ENCODE data around the gene PON1. TPM values are rescaled to one million over a fixed set of nuclear protein-coding genes. Genes with fewer than 3 reads are reported as not detected.
A peak's percentile ranks its signal among the peaks of the same experiment; 100 is the strongest.

The PON1 gene
- not detected for total RNA-seq

DNA sequence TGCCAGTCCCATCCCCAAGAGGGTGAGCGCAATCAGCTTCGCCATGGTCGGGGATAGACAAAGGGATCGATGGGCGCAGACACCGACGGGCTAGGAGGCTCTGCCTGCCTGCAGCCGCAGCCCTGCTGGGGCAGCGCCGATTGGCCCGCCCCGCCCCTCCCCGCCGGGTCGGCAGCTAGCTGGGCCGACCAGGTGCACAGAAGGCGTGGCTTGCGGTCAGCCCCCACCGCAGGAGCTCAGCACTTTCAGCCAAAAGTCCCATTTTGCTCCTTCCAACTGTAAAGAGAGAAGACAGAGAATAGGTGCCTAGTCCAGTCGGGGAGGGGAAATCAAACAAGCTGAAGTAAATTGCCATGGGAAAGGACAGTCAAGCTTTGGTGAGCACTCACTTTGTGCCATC lies at the start of gene PON1:
TSS of gene PON1 (minus strand) at position 102 of the 400 bp plus-strand sequence. CDS start at position 45, 57 bp downstream.
- no peak within 1 kb of the TSS for H3K27ac Mint-ChIP-seq
- H3K4me1 Mint-ChIP-seq: peaks cover 7% of the 10 kb centered on the region
- no peak within 1 kb of the TSS for H3K4me3 Mint-ChIP-seq
- DNase-seq: peak; percentile 22
- H3K9me3 Mint-ChIP-seq: peaks cover 3% of the 10 kb centered on the region
- H3K36me3 Mint-ChIP-seq: peaks cover 2% of the 10 kb centered on the region
- peaks cover 19% of the 10 kb centered on the region for H3K27me3 Mint-ChIP-seq

DNA sequence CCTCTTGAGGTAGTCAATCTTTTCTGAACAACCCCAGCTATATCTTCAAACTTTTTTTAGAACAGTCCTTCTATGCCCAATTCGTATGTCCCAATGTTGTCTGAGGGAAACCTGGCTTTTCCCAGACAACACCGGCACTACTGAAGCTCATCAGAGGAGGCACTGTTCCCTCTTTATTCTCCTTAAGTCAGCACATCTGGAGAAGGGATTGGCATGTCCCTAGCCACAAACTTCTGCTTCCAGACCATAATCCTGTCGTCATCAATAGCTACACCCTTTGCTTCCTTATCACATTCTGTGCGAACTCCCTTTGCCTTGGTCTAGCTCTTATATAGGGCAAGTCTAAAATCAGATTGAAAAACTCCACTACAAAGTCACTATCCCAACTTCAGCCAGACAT lies 49.0 kb upstream of the PON1 start:
- H3K4me3 Mint-ChIP-seq: no peak overlapping the region
- H3K27me3 Mint-ChIP-seq: peaks cover 4% of the 10 kb centered on the region
- DNase-seq: no peak
- no peaks in the 10 kb centered on the region for H3K9me3 Mint-ChIP-seq
- no peak overlapping the region for H3K27ac Mint-ChIP-seq
- H3K36me3 Mint-ChIP-seq: peaks cover 2% of the 10 kb centered on the region
- no peaks in the 10 kb centered on the region for H3K4me1 Mint-ChIP-seq

DNA sequence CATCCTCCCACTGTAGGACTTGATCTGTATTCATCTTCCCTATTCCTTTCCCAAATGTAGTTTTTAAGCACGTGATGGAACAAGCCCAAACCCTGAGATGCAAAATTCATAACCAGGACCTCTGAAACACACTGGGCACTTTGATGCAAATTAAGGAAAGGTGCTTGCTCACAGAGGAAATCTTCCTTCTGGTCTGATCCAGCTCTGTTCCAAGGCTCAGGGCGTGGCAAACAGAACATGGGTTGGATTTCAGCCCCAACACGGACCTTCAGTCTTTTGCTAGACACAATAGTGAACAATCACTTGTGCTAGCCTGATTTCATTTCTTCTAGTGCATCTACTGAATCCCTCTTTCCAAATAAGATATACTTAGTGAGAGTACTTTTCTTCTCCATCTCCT lies 43.9 kb upstream of the PON1 start:
- Mint-ChIP-seq H3K27me3 (no peaks in the 10 kb centered on the region), H3K27ac (no peak overlapping the region), H3K4me3 (no peak overlapping the region), H3K36me3 (no peaks in the 10 kb centered on the region), H3K9me3 (no peaks in the 10 kb centered on the region), H3K4me1 (no peaks in the 10 kb centered on the region)
- DNase-seq: no peak

DNA sequence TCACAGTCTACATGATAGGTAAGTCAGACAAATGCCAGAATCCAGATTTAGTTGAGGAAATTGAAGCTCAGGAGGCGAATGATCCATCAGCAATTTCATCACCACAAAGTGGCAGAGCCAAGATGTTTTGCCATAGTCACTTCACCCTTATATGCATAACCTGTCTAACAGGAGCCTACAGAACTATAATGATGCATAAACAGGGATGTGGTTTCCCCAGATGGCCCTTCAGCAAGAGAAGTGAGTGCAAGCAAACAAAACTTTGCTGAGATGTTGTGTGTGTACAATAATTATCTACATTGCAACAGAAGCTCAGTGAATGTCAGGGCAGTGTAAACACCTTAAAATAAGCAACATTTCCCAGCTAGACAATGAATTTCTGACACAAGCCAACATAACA lies 43.3 kb upstream of the PON1 start:
- H3K4me1 Mint-ChIP-seq: no peaks in the 10 kb centered on the region
- no peaks in the 10 kb centered on the region for H3K9me3 Mint-ChIP-seq
- no peak overlapping the region for H3K4me3 Mint-ChIP-seq
- no peaks in the 10 kb centered on the region for H3K27me3 Mint-ChIP-seq
- no peaks in the 10 kb centered on the region for H3K36me3 Mint-ChIP-seq
- no peak for DNase-seq
- H3K27ac Mint-ChIP-seq: no peak overlapping the region

DNA sequence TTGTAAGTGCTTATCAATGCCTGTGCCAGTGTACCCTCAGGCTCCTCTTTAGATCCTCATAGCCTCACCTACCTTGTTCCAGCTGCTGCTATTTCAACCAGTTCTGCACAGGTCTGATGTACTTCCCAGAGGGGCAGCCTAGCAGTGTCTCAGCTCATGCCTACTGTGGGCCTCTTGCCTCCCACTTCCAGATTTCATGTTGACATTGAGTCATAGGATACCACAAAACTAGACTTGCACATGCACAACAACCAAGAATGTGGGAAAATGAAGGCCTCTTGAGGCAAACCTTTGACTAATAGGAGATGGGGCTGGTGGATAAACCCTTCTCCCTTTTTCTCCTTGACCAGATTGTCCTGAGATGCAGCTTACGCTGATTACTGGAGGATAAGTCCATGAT lies 40.8 kb upstream of the PON1 start:
- Mint-ChIP-seq H3K9me3 (no peaks in the 10 kb centered on the region), H3K4me3 (no peak overlapping the region), H3K27me3 (no peaks in the 10 kb centered on the region), H3K36me3 (no peaks in the 10 kb centered on the region), H3K27ac (no peak overlapping the region), H3K4me1 (no peaks in the 10 kb centered on the region)
- DNase-seq: no peak

DNA sequence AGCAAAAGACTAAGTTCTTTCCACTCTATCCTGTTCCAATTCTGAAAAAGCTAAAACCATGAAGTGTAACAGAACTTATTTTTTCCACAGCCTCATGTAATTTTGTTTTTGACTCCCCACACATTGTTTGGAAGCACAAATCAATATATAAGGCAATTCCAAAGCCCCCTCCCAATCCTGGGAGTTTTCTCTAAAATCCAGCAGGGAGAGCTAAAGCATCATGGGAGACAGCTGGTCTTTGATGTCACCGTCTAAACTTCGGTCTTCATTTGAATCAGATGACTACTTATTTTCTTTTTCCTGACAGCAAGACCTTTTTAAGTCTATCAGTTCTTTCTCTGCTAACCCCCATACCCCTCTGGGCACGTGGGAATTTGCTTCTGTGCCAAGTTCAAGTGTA lies 33.3 kb upstream of the PON1 start:
- Mint-ChIP-seq H3K27ac (no peak overlapping the region), H3K4me1 (no peaks in the 10 kb centered on the region), H3K9me3 (no peaks in the 10 kb centered on the region), H3K36me3 (no peaks in the 10 kb centered on the region), H3K27me3 (peaks cover 5% of the 10 kb centered on the region), H3K4me3 (no peak overlapping the region)
- DNase-seq: no peak

DNA sequence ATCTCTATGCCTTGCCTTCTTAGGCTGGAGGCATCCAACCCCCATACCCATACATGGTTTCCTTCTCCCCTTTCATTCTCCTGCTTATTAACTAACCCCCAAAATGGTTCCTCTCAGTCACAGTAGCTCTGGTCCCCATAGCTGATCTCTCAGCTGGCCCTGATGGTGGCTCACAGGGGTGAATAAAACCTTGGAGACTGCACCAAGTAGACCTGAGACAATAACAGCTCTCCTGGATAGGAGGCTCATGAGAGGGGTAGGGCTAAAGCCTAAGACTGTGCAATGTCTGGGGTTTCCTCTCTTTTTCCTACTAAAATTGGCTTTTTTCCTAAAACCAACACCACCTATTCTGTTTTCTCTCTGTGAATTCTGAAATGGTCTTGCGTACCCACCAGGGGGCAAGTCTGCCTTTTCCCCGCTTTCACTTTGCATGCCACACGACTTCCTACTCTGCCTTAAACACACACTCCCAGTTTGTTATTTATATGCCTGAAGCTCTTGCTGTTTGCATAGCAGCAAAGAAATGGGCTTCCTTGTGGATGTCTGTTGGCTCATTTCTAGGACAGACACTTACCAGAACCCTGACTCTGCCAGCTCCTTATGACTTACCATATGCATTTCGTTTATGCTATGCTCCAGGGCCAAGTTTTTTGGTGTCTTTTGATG lies 18.4 kb upstream of the PON1 start:
- Mint-ChIP-seq H3K9me3 (no peaks in the 10 kb centered on the region), H3K27ac (no peak overlapping the region), H3K36me3 (no peaks in the 10 kb centered on the region), H3K4me1 (no peaks in the 10 kb centered on the region), H3K27me3 (no peaks in the 10 kb centered on the region), H3K4me3 (no peak overlapping the region)
- DNase-seq: no peak

DNA sequence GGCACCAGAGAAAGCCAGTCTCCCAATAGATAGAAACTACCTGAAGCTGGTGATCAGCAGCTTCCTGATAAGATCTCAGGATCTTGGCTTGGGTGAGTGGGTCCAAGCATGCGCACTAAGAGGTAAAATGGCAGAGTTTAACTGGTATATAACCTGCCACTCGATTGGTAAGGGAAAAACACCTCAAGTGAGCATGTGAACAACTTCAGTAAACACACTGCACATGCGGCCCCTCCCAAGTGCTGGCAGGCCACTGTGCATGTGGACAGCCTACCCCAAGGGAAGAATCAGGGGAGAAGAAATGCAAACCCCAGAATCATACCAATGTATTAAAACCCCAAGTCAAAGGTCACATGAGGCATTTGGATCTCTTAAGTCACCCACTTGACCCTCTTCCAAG lies 17.7 kb upstream of the PON1 start:
- H3K27ac Mint-ChIP-seq: no peak overlapping the region
- no peaks in the 10 kb centered on the region for H3K27me3 Mint-ChIP-seq
- no peak for DNase-seq
- no peaks in the 10 kb centered on the region for H3K9me3 Mint-ChIP-seq
- H3K36me3 Mint-ChIP-seq: no peaks in the 10 kb centered on the region
- no peaks in the 10 kb centered on the region for H3K4me1 Mint-ChIP-seq
- no peak overlapping the region for H3K4me3 Mint-ChIP-seq

DNA sequence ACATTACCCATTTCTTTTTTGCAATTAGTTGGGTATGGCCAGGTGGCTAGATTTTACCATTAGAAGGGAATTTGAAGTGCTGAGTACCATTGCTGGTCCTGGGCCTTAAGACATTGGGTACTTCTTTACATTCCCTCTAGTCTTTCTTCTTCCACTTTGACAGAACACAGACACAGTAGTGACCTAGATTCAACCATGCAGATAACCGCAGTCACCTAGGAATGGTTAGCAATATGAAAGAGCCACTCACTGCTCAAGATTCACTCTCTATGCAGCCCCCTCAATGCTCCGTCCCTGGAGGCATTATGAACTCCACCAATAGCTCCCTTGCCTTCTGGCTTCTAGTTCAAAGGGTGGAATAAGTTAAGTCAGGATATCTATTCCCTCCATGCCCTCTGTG lies 16.2 kb upstream of the PON1 start:
- H3K4me3 Mint-ChIP-seq: no peak overlapping the region
- H3K27me3 Mint-ChIP-seq: no peaks in the 10 kb centered on the region
- no peak overlapping the region for H3K27ac Mint-ChIP-seq
- no peaks in the 10 kb centered on the region for H3K9me3 Mint-ChIP-seq
- H3K36me3 Mint-ChIP-seq: no peaks in the 10 kb centered on the region
- no peak for DNase-seq
- H3K4me1 Mint-ChIP-seq: no peaks in the 10 kb centered on the region

DNA sequence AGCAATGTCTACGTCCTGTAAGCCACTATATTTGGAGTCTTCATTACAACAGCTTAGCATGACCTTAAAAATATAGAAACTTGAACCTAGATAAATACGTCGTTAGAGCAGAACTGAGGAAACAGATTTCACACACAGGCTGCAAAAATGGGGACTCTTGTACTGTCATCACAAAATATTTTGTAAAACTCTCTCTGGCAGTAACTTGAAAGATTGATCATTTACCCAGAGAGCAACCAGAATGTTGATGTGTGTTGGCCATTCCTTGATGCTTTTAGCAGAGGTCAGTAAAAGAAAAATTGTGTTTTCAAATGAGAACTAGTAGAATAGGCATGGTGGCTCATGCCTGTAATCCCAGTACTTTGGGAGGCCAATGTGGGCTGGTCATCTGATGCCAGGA lies 14.5 kb upstream of the PON1 start:
- Mint-ChIP-seq H3K9me3 (no peaks in the 10 kb centered on the region), H3K36me3 (no peaks in the 10 kb centered on the region), H3K4me1 (no peaks in the 10 kb centered on the region), H3K4me3 (no peak overlapping the region), H3K27ac (no peak overlapping the region), H3K27me3 (no peaks in the 10 kb centered on the region)
- no peak for DNase-seq

DNA sequence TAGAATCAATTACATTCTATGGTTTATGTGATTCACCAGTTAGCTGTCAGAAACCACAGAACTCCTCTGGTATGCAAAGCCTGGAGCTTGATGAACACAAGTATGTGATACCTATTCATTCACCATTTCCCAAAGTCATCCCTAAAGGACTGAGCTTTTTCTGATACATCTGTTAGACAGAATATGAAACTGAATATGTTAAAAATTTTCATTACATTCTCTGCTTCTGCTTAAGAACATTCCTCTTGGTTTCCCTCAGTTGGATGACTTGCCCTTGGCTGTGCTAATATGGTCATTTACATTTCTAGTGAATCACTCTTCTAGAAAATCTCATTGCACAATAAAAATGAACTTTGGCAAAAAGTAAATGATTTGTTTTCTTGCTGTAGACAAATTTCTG lies 10.8 kb upstream of the PON1 start:
- Mint-ChIP-seq H3K9me3 (no peaks in the 10 kb centered on the region), H3K27me3 (no peaks in the 10 kb centered on the region), H3K27ac (no peak overlapping the region), H3K4me3 (no peak overlapping the region), H3K36me3 (no peaks in the 10 kb centered on the region), H3K4me1 (peaks cover 4% of the 10 kb centered on the region)
- DNase-seq: no peak

DNA sequence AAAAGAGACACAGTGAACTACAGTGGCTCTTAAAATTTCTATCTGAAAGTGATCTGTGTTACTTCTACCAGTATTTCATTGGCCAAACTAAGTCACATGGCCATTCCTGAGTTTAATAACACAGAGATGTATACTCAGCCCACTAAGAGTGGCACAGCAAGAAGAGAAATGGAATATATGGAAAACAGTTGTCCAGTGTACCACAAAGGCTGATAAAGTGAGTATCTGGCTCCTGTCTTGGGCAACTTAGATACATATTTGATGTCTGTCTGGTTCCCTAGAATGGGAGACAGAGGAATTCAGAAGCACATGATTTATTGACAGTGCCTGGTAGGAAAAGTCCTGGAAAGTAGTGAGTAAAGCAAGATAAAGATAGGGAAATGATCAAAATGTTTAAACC lies 10.1 kb upstream of the PON1 start:
- no peak overlapping the region for H3K4me3 Mint-ChIP-seq
- no peaks in the 10 kb centered on the region for H3K27me3 Mint-ChIP-seq
- H3K9me3 Mint-ChIP-seq: no peaks in the 10 kb centered on the region
- DNase-seq: no peak
- H3K36me3 Mint-ChIP-seq: no peaks in the 10 kb centered on the region
- peaks cover 6% of the 10 kb centered on the region for H3K4me1 Mint-ChIP-seq
- no peak overlapping the region for H3K27ac Mint-ChIP-seq

DNA sequence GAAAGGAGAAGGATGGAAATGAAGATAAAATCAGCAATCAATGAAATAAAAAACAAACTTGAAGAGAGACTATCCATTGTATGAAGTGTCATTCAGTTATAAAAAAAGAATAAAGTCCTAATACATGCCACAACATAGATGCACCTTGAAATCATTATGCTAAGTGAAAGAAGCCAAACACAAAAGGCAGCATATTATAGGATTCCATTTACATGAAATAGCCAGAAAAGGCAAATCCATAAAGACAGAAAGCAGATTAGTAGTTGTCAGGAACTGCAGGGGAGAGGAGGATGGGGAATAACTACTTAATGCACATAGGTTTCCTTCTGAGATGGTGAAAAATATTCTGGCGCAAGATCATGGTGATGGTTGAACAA lies 6.6 kb upstream of the PON1 start:
- Mint-ChIP-seq H3K36me3 (peaks cover 2% of the 10 kb centered on the region), H3K4me3 (peak overlapping the region; percentile 60), H3K27ac (peak overlapping the region; percentile 56), H3K4me1 (peaks cover 6% of the 10 kb centered on the region), H3K9me3 (peaks cover 3% of the 10 kb centered on the region), H3K27me3 (peaks cover 10% of the 10 kb centered on the region)
- no peak for DNase-seq

DNA sequence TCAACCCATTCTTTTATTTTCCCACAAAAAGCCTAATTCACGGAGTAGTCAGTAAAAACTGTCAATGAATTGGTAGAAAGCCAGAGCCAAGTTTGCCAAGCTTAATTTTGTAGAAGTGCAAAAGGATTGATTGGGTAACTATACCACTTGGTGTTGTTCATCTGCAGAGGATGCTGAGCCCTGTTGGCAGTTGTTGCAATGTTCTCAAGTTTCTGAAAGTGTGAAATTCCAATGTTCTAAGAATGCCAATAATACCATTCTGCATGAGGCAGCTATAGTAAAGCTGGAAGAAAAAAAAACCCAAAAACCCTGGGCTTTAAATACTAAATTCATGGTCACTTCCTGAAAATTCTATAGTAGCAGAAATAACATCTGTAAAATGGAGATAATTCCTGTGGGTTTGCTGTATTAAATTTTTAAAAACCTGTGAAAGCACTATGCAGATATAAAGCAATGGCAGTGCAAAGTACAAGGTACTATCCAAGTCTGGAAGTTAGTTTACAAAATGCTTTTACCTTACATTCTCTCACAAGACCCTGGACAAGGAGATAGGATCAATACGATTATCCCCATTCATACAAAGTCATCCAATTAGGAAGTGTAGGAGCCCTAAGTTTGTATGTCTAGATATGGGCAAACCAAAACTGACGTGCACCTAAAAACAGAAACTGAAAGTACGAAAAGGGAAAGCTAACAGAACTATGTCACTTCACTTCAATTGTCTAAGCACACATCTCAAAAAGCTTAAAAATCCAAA lies 6.0 kb upstream of the PON1 start:
- Mint-ChIP-seq H3K27ac (peak overlapping the region; percentile 56), H3K4me3 (peak overlapping the region; percentile 60), H3K27me3 (peaks cover 12% of the 10 kb centered on the region), H3K9me3 (peaks cover 3% of the 10 kb centered on the region), H3K4me1 (peaks cover 6% of the 10 kb centered on the region), H3K36me3 (peaks cover 2% of the 10 kb centered on the region)
- no peak for DNase-seq

DNA sequence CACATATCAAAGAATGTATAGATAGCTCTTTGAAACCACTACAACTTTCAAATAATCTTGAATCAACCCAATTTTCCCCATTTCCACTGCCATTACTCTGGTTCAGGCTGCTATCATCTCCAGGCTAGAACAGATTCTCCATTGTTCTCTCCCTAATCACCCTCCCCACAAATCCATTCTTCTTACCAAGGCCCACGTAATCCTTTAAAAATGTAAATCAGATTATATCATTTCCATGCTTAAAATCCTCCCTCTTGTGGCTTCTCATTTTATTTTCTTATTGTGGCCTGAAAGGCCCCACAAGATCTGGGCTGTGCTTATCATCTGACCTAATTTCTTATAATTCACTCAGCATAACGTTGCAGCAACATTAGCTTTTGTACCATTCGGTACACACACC lies 3.0 kb upstream of the PON1 start:
- peaks cover 2% of the 10 kb centered on the region for H3K36me3 Mint-ChIP-seq
- no peak for DNase-seq
- no peak overlapping the region for H3K27ac Mint-ChIP-seq
- H3K4me3 Mint-ChIP-seq: no peak overlapping the region
- peaks cover 13% of the 10 kb centered on the region for H3K4me1 Mint-ChIP-seq
- peaks cover 19% of the 10 kb centered on the region for H3K27me3 Mint-ChIP-seq
- peaks cover 3% of the 10 kb centered on the region for H3K9me3 Mint-ChIP-seq

All from activated naive CD8-positive, alpha-beta T cell treated with anti-CD3 and anti-CD28 coated beads for 36 hours (primary cell).